SHP77 treated with DMSO at 0.1 percent for 48 hours (cell line): ENCODE measurements around the gene LIN52.

Source experiments
- DNase-seq: peaks from one replicate; lab custom pipeline; 2025; lab: John Stamatoyannopoulos, UW

Gene LIN52

DNA sequence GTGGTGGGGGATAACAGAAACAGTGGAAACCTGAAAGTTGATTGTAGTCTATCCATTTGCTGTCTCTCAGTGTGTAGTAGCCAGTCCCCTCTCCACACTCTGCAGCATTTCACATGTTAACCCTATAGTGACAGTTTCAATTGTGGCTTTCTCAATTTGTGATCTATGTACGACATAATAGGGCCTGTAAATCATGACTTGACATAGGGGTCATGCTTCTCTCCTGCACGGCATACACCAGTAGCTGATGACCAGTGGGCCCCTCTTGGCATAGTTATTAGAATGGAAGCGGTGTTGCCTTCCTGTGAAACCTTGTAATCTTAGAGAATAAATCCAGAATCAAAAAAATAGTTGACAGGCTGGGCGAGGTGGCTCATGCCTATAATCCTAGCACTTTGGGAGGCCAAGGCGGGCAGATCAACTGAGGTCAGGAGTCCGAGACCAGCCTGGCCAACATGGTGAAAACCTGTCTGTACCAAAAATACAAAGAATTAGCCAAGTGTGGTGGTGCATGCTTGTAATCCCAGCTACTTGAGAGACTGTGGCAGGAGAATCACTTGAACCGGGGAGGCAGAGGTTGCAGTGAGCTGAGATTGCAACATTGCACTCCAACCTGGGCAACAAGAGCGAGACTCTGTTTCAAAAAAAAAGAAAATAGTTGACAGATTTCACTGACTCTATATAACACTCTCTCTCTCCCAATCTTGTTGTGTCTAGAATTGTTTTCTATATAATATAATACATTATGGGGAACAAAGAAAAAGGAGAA is 109.9 kb downstream of the LIN52 start:
- no peak for DNase-seq

DNA sequence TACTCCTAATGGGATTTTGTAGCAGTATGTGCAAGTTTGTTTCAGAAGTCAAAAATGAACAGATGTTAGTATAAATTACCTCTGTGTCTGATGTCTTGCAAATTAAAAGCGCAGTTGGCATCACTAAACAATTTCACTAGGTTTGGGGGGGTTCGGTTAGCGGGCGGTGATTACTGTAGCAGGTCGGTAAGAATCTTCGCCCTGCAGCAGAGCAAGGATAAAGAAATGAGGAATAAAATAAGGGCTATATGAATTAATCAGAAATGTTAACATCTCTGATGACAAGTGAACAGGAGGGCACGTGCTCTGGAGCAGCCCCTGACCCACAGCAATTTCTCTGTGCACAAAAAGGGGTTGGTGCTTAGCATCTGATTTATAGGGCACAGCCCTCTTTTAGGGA is 110.9 kb downstream of the LIN52 start:
- DNase-seq = no peak

DNA sequence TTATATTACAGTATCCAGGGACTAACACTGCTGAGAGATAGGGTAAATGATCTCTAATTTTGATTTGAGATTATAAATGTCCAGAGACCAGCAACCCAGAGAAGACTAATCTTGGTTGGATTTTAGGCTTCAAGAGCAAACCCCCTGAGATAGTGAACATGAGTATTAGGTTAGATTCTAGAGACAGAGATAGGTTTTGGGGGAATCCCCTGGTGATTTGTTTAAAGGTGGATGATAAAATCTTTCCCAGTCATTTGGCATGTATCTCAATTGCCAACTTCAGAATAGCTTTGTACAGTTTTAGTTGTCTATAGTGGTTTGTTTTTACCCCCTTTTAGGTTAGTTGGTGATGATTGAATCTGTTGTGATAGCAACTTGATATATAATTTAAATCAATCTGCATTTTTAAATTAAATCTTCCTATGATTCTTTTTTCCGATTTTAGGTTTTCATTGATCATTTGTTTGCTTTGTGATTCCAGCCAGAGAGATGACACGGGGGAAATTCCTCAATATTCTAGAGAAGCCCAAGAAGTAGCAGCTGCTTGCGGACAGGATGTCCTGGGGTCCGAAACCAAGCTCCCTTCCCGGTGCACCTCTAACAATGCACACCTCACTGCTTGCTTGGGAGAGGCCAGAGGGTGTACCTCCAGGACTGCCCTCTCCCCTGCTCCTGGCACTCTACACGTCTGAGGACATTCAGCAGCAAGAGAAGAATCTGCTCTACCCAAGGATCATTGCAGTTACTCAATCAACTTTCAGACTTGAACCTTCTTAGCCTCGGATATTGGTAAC is 113.9 kb downstream of the LIN52 start:
- no peak for DNase-seq

DNA sequence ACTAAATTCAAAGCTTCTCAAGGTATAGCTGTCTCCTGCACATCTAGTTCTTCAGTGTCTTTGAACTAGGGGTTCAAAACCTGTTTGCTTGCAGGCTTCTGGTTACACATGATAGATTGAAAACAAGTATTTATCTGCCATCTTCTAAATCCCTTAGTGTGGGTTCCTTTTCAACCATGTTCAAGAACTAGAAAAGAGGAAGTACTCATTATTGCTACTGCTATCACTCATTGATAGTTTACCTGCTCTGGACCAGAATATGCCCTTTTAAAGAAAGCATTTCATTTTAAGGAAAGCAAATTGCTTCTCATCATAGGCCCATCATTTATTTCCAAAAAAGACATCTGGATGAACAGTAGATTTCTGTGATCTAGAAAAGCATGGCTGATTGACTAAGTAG is 117.4 kb downstream of the LIN52 start:
- DNase-seq = no peak

DNA sequence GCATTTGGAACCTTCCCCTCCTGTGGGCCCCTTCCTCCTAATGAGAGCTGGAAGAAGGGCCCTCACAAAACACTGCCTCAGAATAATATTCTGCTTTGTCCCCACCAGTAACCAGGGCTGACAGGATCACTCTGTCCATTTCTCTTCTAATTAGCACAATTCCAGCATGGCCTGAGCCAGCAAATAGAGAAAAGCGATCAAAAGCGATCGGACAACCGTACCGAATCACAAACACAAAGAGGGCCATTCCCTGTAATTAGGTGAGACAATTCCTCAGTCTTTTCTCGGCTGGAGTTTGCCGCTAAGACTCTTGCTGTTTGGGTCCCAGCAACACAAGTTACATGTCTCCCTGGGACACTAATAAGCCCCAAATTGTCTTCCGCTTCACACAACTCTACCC is 118.9 kb downstream of the LIN52 start:
- no peak for DNase-seq

DNA sequence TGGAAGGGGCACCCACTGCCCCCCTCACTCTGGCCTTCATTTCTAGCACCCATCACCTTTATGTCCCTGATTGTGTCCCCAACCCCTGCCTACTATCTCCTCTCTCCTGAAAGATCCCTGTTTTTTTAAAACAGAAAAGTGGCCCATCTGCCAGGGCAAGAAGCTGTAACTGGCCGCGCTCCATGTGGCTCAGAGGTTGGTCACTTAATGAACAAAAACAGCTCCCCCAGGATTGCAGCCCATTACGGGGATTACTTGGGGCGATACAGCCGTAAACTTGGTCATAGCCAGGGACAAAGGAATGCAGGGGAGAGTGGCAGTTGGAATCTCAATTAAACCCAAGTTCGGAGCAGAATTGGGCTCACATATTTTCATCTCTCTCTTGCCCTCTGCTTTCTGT is 119.7 kb downstream of the LIN52 start:
- DNase-seq = no peak

DNA sequence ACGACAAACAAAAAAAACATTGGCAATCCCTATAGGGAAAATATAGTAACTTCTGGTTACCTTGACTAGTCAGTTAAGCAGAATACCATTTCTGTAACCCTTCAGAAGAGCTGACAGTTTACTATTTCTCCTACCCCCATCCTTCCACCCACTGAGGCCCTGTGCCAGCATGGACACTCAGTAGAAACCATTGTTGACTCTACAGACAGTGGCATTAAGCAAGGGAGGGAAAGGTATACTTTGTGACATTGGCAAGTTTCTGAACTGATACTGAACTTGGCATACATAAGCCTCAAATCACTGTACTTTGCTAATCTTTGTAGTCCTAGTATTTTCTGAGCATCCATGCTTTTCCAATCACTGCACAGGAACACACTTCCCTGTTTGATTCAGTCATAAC is 121.1 kb downstream of the LIN52 start:
- DNase-seq = no peak

DNA sequence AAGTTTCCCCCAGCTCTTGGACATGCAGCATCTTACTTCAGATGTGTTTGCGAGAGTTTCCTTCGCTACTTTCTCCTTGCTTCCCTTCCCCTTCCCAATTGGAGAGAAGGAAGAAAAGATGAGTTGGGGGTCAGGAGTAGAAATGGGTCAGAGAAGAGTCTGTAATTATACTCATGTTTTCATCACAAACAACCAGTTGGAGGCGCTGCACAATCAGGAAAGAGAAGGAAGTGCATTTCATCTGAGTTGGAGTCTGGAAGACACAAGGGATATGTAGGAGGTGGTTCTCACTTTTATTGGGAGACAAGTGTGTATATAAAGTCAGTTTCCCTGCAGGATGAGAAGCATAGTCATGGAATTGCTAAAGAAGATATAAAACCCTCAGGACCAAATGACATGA is 123.2 kb downstream of the LIN52 start:
- DNase-seq = no peak

DNA sequence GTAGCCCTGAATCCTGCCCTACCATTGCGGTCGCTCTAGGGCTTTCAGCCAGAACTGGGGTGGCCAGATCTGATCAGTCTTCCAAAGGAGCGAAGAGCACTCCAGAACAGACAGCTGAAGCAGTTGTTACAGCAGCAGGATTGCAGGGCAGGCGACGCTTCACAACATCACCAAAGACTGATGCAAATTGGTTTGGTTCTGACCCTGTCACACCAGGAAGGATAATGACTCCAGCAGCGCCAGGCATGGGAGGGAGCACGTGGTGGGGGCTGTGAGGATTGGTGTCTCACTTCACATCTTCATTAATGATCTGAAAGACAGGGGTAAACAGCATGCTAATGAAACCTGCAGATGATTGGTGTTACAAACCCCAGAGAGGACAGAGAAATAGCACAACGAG is 123.9 kb downstream of the LIN52 start:
- no peak for DNase-seq

DNA sequence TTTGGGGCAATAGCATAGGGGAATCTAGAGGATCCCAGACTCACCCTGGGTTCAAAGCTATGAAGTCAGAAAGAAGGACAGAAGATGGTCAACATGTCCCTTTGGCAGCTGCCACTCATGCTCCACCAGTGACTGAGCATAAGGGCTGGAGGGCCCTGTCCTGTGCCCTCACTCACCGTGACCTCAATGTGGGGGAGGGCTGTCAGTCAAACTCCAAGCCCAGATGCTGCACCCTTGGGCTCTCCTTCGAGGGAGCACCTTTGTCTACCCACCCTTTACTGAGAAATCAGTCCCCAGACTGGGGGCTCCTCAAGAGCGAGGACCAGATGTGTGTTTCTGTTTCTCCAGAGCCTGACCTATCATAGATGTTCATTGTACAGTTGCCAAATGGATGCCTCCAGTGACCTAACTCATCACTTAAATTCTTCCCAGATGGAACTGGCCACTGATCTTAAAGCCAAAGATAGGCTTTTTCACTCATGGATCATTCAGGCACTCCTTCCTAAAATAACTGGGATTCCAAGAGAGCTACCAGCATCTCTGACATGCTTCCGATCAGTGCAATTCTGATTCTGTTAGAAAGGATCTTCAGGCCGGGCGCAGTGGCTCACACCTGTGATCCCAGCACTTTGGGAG is 127.3 kb downstream of the LIN52 start:
- DNase-seq = no peak

DNA sequence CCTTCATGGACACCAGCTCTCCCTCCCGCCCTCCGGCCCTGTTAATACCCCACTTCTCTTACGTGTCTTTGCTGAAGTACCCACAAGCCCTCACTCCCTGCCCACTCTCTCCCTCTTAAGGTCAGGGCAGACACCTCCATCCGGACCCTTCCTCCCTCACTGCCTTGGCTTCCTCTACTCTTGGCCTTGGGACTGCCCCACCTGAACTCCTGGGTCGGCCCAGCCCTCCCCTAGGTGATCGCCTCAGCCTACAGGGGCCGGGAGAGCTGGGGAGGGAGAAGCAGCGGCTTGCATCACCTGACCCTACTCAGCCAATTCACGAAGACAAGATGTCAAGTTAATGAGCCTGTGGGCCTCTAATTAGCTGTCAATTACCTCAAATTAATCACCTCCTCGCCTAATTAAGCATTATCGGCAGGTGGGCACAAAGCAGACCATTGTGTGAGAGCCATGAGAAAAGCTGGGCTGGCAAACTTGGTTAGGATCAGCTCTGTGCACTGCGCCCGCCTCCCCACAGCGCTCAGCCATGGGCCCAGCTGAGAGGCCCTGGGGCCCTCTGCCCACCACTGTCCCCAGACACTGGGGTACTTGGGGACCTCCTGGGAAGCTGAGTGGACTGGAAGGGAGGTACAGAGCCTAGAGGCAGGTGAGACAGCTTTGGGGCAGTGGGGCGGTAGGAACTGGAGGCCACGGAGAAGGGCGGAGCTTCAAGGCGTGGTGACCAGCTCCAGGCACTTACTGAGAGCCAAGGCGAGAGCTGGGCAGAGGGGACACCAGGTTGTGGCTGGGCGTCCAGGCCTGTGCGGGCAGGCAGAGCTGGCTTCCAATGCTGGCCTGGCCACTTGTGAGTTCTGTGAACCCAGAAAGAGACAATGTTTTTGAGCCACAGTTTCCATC is 129.4 kb downstream of the LIN52 start:
- no peak for DNase-seq

DNA sequence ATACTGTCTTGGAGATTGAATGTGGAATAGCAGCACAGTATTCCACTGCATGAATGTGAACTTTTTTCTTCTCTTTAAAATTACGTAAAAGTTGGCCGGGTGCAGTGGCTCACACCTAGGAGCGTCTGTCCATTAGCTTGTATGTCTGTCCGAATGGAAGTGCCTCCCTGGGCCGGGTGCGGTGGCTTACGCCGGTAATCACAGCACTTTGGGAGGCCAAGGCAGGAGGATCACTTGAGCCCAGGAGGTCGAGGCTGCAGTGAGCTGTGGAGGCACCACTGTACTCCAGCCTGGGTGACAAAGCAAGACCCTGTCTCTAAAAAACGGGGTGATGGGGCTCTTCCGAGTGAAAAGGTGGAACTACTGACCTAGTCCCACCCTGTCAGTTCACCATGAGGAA is 131.9 kb downstream of the LIN52 start:
- DNase-seq = no peak

DNA sequence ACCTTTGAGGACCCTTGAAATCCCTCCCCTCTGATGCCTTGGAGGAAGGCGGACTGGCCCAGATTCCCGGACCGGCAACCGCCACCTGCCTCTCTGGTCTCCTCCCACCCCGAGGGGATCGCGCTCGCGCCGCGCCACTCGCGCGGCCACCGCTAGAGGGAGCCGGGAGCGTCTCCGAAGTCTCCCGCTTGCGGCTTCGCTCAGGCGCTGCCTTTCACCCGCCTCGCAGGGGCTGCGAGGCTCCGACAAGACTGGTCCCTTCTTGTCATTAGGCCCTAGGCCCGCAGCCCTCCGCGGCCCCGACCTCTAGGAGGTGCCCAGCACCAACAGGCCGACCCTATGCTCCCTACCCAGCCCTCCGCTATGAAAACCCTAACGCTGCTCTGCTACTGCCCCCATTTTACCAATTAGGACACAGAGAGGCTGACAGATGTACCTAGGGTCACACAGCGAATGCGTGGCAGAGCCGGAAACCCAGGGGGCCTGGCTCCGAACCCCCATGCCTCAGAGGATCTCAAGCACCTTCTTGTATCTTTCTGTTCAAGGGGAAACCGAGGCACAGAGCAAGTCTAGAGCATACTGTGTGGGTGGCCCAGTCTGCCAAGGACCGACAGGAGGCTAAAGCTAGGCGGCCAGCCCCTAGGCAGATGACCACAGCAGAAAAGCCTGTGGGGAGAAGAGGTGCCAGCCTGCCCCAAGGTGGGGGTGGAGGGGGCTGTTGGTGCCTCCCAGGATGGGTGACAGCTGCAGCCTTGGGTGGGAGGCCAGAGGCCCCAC is 133.1 kb downstream of the LIN52 start:
- peak; percentile 17 for DNase-seq

DNA sequence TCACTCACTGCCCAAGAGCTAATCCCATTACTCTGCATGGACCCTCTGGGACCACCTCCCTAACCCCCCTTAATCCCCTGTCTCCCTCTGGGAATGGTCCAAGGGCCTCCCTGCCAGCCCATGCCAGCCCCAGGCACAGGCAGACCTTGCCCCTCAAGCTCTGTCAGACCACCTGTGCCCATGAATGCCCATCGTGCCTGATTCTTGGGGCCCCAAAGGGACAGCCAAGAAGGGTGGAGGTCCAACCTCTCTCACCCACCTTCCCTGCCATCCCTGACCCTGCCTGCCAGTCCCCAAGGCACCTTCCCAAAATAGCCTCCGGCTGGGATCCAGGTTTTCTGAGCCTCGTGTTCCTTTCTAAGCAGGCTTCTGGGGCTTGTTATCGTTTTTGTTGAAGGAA is 133.7 kb downstream of the LIN52 start:
- DNase-seq = no peak

DNA sequence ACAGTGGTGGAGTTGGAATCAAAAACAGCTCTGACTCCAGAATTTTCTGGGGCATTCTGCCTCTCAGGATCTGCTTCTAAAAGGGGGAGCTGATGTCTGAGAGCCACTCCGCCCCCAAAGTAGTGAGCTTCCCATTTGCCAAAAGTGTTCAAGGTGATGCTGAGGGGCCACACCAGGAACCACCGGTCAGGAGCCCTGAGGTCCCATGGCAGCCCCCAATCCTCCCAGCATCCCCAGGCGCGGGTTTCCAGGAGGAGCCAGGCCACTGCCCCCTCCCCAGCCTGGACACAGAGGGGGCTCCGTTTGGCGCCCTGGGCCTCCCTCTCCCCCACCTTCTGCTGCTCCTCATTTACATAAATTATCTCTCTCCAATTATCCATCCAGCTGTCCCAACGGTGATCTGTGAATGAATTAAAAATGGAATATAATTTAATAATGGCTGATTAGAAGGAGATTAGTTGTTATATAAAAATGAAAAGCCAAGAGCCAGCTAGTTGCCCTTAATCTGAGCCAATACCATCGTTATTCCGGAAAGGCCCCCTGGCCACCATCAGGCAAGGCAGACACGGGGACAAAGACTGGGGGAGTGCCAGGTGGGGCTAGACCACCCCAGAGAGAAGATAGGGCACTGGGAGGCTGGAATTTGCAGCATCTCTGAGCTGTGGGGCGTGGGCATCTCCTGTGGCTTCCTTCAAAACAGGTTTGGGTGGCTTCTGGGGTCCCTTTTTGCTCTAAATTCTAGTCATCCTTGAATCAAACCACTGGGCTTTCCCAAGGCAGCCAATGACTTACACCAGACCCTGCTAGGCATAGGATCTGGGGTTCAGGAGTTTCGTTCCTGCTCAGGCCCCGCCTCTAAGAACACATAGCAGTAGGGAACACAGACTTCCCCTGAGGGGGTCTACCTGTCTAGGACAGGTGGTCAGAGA is 134.8 kb downstream of the LIN52 start:
- no peak for DNase-seq

DNA sequence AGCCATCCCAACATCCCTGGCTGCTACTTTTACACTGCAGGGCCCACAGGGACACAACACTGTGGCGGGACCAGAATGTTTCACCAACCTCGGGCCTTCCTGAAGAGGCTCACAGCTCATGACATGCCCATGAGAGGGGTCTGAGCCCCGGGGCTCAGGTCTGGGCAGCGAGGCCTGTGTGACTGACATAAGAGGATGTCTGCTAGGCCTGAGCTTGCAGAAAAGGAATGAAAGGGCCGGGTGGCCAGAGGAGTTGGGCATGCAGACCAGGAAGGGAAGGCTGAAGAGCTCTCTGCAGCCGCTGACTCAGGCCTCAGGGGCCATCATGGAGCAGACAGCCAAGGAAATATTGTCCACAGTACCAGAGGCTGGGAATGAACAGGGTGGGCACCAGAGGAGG is 136.2 kb downstream of the LIN52 start:
- DNase-seq = no peak

DNA sequence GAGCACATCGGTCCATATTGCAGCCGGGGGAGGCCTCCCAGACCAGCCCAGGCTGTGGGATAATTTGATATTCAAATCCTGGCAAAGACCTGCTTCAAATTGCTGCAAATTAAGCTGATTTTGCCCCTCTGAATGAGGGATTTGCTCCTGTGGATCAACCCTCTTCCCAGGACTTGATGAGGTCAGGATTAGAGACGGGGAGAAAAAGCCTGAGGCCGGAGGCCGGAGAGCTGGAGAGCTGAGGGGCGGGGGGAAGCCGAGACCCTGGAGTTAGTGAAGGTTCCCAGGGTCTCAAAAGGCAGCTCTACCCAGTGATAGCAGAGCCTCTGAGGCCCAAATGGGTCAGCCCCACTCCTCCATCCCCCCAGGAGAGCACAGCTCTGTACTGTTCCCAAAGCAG is 137.0 kb downstream of the LIN52 start:
- no peak for DNase-seq

DNA sequence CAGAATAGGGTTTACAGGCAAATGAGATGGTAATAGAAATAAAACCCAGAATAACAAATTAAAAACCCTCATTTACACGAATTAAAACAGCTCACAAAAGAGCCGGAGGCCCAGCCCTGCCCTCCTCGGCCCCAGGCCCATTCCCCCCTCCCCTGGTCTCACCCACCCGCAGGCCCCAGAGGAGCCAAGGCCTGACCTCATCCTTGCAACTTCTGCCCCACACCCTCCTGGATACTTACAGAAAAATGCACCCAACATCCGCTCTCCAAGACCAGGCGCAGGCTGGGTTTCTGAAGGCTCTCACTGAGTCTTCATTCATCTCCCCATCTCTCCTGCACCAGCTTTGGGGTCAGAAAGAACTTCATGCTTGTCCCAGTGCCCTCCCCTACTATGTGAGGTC is 138.3 kb downstream of the LIN52 start:
- no peak for DNase-seq

DNA sequence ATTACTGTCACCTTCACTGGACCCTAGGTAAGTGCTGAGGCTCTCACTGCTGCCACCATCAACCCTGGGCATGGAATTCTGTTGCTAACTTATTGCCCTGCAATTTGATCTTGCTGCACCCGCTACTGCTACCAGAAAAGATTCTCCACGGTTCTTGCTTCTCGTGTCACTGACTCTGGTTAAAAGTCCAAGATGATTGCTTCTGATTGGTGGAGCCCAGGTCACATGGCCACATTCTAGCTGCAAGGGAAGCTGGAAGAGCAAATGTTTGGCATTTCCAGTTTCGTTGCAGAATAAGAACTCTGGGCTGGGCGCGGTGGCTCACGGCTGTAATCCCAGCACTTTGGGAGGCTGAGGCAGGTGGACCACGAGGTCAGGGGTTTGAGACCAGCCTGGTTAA is 147.0 kb downstream of the LIN52 start:
- DNase-seq = no peak

DNA sequence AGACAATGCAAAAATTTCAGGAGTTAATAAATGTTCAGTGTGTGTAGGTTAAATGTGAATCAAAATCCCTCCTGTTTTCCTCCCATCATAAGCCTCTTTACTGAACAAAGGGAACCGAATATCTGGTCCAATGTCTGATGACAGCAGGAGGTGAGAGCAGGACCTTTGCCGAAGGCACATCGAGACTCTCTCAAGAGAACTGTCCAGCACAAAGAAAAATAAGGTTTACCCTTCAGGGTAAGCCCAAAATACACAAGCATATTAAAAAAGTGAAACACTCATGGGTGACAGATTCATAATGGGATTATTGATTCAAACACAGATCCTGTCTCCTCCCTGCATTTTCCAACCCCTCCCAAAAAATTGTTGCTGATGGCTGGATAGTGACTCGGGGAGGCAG is 150.3 kb downstream of the LIN52 start:
- no peak for DNase-seq
